Loucy (cell line): ENCODE results near the gene CCNJL.

Experiments used
- EZH2phosphoT487 ChIP-seq: fragments of 200-600 bp; IDR thresholded peaks from 2 replicates; pipeline ENCODE4 v1.6.1; 2018; ENCODE audit warnings: antibody characterized with exemption, mild to moderate bottlenecking, moderate library complexity, borderline replicate concordance
- TF ChIP-seq, protein P1 (sequence below): fragments of 200-600 bp; sonication (generic); conservative IDR thresholded peaks from 2 replicates; pipeline ENCODE4 v1.5.1; 2014; ENCODE audit warnings: mild to moderate bottlenecking, antibody characterized with exemption, low read length

DNA sequence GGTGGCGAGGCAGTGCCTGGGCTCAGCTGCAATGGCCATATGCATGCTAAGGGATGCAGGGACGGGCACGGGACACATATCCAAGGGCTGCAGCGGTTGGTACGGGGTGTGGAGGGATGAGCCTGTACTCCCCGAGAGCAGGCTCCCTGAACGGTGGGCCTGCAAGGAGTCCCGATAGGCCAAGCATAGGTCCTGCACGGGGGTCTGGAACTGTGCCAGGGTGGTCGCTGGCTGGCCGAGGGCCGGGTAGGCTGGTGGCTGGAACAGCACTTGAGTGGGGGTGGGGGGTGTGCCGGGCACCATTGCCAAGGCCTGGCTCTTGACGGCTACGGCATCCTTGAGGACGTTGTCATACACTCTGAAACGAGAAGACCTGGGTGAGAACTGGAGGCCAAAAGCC lies 58.9 kb downstream of the CCNJL start:
- TF ChIP-seq, protein P1, sequence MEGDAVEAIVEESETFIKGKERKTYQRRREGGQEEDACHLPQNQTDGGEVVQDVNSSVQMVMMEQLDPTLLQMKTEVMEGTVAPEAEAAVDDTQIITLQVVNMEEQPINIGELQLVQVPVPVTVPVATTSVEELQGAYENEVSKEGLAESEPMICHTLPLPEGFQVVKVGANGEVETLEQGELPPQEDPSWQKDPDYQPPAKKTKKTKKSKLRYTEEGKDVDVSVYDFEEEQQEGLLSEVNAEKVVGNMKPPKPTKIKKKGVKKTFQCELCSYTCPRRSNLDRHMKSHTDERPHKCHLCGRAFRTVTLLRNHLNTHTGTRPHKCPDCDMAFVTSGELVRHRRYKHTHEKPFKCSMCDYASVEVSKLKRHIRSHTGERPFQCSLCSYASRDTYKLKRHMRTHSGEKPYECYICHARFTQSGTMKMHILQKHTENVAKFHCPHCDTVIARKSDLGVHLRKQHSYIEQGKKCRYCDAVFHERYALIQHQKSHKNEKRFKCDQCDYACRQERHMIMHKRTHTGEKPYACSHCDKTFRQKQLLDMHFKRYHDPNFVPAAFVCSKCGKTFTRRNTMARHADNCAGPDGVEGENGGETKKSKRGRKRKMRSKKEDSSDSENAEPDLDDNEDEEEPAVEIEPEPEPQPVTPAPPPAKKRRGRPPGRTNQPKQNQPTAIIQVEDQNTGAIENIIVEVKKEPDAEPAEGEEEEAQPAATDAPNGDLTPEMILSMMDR, result no peak
- no peak for TF ChIP-seq EZH2phosphoT487
